Ascending aorta (tissue), 2 donors: ENCODE results near the gene EXOC3. TPM values are rescaled to one million over a fixed set of nuclear protein-coding genes. Genes with fewer than 3 reads are reported as not detected.

Source experiments
- DNase-seq, 2 donors: peaks; one replicate each; pipeline ENCODE4 v3.0.0-alpha.2; 2019; ENCODE audit warnings: low spot score in 2 of 2
- H3K27ac ChIP-seq, 2 donors: fragments of 200-600 bp; sonication (generic); one replicate each; pipeline ENCODE4 v1.5.1; 2016 to 2017; ENCODE audit warnings: mild to moderate bottlenecking in 1 of 2
- H3K27me3 ChIP-seq: fragments of 200-600 bp; sonication (generic); one replicate; pipeline ENCODE4 v1.5.1; 2017
- H3K36me3 ChIP-seq, 2 donors: fragments of 200-600 bp; sonication (generic); one replicate each; pipeline ENCODE4 v1.5.1; 2016
- H3K4me1 ChIP-seq, 2 donors: fragments of 200-600 bp; sonication (generic); one replicate each; pipeline ENCODE4 v1.5.1; 2016 to 2017; ENCODE audit warnings: mild to moderate bottlenecking in 1 of 2
- H3K4me3 ChIP-seq, 2 donors: fragments of 200-600 bp; sonication (generic); one replicate each; pipeline ENCODE4 v1.5.1; 2016 to 2017; ENCODE audit warnings: mild to moderate bottlenecking in 1 of 2
- H3K9me3 ChIP-seq, 2 donors: fragments of 200-600 bp; sonication (generic); one replicate each; pipeline ENCODE4 v1.5.1; 2016
- intact Hi-C: fragments of 100-400 bp; cut with DNase I; formaldehyde crosslinking; loops from one replicate; pipeline ENCODE4 v1.15.1; 2023
- total RNA-seq: library from RNA; depleted of rRNA; stranded (reverse); fragments of >200 nt; gene quantifications from one replicate; pipeline ENCODE4 v1.1.0, GENCODE V29; 2016
- TF ChIP-seq, protein P1 (sequence below), 3 experiments: fragments of 200-600 bp in 2 of 3; fragments of 450-650 bp in 1 of 3; sonication (generic) in 2 of 3; IDR thresholded peaks; one replicate each; pipeline ENCODE4 v1.5.1; 2016 to 2019; ENCODE audit warnings: antibody characterized with exemption in 3 of 3, mild to moderate bottlenecking in 1 of 3, moderate library complexity in 1 of 3

Gene EXOC3
- total RNA-seq, 1 donor from 2014 or later, result 56.7 TPM

GRCh38 chr5:431711-432050 lies 11.3 kb upstream of the EXOC3 start:
- Histone ChIP-seq H3K4me3 (no peak overlapping the region), H3K27ac (no peak overlapping the region), H3K4me1 (no peaks in the 10 kb centered on the region), H3K27me3 (no peaks in the 10 kb centered on the region), H3K9me3 (no peaks in the 10 kb centered on the region), H3K36me3 (no peaks in the 10 kb centered on the region)
- intact Hi-C loops, result no loop called here
- TF ChIP-seq, protein P1, sequence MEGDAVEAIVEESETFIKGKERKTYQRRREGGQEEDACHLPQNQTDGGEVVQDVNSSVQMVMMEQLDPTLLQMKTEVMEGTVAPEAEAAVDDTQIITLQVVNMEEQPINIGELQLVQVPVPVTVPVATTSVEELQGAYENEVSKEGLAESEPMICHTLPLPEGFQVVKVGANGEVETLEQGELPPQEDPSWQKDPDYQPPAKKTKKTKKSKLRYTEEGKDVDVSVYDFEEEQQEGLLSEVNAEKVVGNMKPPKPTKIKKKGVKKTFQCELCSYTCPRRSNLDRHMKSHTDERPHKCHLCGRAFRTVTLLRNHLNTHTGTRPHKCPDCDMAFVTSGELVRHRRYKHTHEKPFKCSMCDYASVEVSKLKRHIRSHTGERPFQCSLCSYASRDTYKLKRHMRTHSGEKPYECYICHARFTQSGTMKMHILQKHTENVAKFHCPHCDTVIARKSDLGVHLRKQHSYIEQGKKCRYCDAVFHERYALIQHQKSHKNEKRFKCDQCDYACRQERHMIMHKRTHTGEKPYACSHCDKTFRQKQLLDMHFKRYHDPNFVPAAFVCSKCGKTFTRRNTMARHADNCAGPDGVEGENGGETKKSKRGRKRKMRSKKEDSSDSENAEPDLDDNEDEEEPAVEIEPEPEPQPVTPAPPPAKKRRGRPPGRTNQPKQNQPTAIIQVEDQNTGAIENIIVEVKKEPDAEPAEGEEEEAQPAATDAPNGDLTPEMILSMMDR (IDR thresholded peaks at IDR 0.05), result no peak
- no peak for DNase-seq

DNA sequence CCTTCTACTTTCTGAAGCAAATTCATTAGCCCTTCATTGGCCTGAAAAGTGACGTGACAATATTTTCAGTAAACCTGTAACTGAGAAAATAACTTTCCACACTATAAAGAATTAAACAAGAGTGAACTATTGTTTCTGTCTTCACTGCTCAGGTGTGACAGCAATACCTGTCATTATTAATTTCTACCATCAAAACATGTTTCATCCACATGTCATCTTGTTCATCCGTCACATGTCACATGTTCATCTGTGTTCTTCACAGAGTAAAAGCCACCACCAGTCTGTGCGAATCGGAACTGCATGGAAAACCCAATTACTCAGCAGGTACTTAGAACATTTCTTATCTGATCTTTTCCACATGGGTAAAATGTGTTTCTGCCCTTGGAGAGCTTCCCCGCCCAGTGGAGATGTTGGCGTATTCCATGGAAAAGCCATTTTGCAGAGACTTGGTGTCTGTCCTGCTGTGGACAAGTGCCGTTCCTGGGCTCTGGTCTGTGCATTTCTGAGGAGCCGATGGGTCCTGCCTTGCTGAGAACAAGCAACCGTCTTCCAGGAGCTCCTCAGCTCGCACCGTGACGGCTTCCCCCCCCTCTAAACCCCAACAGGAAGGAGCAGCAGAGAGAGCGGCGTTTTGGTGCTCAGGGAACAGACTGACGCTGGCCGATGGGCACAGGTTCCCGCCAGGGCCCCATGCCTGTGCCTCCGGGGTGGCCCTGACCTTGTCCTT lies 10.6 kb upstream of the EXOC3 start:
- no peaks in the 10 kb centered on the region for H3K36me3 ChIP-seq
- no peak overlapping the region for H3K4me3 ChIP-seq
- DNase-seq, result peak in 1 of 2 donors; percentile 48
- no peaks in the 10 kb centered on the region for H3K9me3 ChIP-seq
- no peak overlapping the region for H3K27ac ChIP-seq
- no peaks in the 10 kb centered on the region for H3K27me3 ChIP-seq
- intact Hi-C loops, result no loop called here
- TF ChIP-seq, protein P1 (IDR thresholded peaks at IDR 0.05), result no peak
- H3K4me1 ChIP-seq, result no peaks in the 10 kb centered on the region

- intact Hi-C loops, result no loop called here
- DNase-seq, result peak in 1 of 2 donors; percentile 56
- H3K27me3 ChIP-seq, result no peaks in the 10 kb centered on the region
Observed at GRCh38 chr5:432928-433791, 9.8 kb upstream of the EXOC3 start.

GRCh38 chr5:433836-434235 lies 9.1 kb upstream of the EXOC3 start:
- TF ChIP-seq, protein P1 (IDR thresholded peaks at IDR 0.05), result no peak

More at GRCh38 chr5:432928-433791, 9.8 kb upstream of the EXOC3 start:
- TF ChIP-seq, protein P1 (IDR thresholded peaks at IDR 0.05), result no peak
- H3K4me1 ChIP-seq, result no peaks in the 10 kb centered on the region
- no peaks in the 10 kb centered on the region for H3K36me3 ChIP-seq
- no peak overlapping the region for H3K27ac ChIP-seq
- no peaks in the 10 kb centered on the region for H3K9me3 ChIP-seq
- H3K4me3 ChIP-seq, result no peak overlapping the region

DNA sequence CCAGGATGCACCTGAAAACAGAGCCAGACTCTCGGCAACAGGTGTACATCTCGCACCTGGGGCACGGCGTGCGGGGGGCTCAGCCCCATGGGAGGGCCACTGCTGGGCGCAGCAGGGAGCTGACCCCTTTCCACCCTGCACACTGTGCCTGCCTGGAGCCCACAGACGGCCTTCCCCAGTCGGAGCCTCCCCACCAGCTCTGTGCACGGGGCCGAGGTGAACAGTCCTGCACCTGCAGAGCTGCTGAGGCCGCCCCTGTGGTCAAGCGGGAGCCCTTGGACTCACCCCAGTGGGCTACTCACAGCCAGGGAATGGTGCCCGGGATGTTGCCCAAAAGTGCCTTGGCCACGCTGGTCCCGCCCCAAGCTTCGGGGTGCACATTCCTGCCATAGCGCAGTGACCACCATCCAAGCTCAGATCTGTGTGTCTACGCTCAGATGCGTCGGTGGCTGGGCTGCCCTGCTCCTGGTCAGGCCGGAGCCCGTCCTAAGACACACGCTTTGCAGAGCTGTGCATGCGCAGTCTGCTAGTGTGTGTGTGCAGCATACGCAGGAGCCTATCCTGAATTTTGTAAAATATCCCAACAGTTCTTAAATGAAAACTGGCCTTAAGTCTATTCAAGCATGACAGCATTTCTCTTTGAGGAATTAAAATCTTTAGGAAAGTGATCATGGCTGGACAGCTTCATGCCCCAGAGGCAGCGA lies 8.4 kb upstream of the EXOC3 start:
- intact Hi-C loops, result no loop called here
- DNase-seq, result peak in 1 of 2 donors; percentile 37
- no peak overlapping the region for H3K4me3 ChIP-seq
- H3K9me3 ChIP-seq, result no peaks in the 10 kb centered on the region
- no peak overlapping the region for H3K27ac ChIP-seq
- TF ChIP-seq, protein P1 (IDR thresholded peaks at IDR 0.05), result no peak
- H3K36me3 ChIP-seq, result no peaks in the 10 kb centered on the region
- no peaks in the 10 kb centered on the region for H3K27me3 ChIP-seq
- no peaks in the 10 kb centered on the region for H3K4me1 ChIP-seq

More at GRCh38 chr5:433836-434235, 9.1 kb upstream of the EXOC3 start:
- Histone ChIP-seq H3K36me3 (no peaks in the 10 kb centered on the region), H3K4me1 (no peaks in the 10 kb centered on the region), H3K27ac (no peak overlapping the region), H3K27me3 (no peaks in the 10 kb centered on the region), H3K9me3 (no peaks in the 10 kb centered on the region), H3K4me3 (no peak overlapping the region)
- peak in 1 of 2 donors; percentile 40 for DNase-seq
- intact Hi-C loops, result no loop called here
